NCI-H2081 treated with DMSO at 0.1 percent for 48 hours (cell line): ENCODE measurements around the gene INPP5A.
"Not testable (repeated sequence)": the region's sequence is repeated elsewhere in the genome, so short reads cannot be mapped to it uniquely, and the experiment has no call there.

Experiments
- DNase-seq: peaks from one replicate; lab custom pipeline; 2025; lab: John Stamatoyannopoulos, UW

The INPP5A gene

GRCh38 chr10:132504501-132505272 is 32.9 kb upstream of the INPP5A start:
- no peak for DNase-seq

GRCh38 chr10:132505546-132505945 is 32.0 kb upstream of the INPP5A start:
- DNase-seq: not testable (repeated sequence)

DNA sequence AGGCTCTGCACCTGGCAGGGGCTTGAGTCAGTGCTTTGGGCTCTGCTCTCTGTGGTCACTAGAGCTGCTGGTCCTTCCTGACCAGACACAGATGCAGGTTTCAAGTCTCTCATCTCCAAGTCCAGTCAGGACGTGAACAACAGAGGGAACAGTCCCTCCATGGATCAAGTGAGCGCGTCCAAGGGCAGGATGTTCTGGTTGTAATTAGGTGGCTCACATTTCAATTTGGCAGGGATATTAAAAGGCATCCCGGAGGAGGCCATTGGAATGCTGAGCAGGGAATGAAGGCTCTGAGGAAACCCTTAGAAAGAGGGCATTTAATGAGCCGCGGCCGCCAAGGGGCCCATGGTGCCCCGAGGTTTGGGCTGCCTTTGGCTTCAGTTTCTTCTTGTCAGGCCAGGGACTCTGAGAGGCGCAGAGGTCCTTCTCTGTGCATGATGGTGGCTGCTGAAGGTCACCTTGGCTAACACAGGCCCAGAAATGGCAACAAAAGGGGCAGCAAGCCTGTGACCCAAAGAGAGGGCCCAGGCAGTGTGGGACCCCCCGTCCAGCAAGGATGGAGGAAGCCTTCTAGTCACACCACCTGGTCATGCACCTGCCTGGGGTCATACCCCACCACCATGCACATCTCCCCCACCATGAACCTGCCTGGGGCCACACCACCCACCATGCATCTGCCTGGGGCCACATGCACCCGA is 30.7 kb upstream of the INPP5A start:
- DNase-seq: no peak

DNA sequence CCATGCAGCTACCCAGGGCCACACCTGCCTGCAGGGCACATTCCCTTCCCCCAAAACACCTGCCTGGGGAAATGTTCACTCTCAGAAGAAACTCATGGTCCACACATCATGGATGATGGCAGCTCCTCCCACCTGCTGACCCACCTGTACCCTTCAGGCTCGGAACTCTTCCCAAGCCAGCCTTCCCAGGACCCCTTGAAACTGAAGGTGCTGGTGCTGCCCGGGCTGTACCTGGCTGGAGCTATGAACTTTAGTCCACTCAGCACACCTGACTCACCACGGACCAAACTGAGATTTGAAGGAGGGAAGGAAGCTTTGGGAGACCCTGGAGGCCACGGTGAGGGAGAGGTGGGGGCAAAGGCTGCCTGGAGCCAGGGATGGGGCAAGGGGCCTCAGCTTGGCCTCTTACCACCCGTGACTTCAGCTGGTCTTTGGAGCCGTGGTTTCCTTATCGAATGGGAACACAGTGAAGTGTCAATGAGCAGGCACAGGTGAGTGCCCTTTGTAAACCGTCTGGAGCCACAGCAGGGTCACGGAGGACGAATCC is 30.1 kb upstream of the INPP5A start:
- no peak for DNase-seq

- DNase-seq: no peak
Observed at GRCh38 chr10:132507956-132508490, 29.6 kb upstream of the INPP5A start.

- DNase-seq: no peak
Observed at GRCh38 chr10:132508581-132509443, 28.8 kb upstream of the INPP5A start.

DNA sequence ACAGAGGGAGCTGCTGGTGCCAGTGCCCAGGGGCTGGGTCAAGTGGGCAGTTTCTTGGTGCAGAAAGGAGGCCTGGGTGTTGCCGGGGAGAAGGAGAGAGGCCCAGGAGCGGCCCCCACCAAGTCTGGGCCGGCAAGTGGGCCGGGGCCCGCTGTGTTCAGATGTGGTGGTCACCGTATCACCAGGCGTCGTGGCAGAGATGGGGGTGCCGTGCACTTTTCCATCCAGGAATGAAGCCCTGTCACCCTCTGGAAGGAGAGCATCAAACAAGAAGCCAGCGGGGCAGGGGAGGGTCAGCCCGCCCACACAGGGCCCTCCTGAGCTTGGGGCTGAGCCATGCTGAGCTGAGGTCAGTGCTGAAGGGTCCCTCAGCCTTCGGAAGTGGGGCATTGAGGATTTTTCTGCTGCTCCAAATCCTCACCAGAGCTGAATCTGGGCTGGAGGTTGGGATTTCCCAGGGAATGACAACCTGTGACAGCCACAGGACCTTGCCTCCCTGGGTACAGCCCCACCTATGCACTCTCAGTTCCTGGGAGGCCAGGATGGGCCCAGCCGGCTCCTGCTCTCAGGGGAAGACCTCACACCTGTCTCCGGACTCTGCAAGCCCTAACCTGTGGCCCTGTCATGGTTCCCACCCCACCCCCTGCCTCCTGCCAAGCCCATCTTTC is 27.9 kb upstream of the INPP5A start:
- DNase-seq: no peak

GRCh38 chr10:132510174-132510611 is 27.4 kb upstream of the INPP5A start:
- DNase-seq: no peak

- no peak for DNase-seq
Observed at GRCh38 chr10:132511121-132512051, 26.2 kb upstream of the INPP5A start.

GRCh38 chr10:132512052-132512442 is 25.5 kb upstream of the INPP5A start:
- DNase-seq: no peak

DNA sequence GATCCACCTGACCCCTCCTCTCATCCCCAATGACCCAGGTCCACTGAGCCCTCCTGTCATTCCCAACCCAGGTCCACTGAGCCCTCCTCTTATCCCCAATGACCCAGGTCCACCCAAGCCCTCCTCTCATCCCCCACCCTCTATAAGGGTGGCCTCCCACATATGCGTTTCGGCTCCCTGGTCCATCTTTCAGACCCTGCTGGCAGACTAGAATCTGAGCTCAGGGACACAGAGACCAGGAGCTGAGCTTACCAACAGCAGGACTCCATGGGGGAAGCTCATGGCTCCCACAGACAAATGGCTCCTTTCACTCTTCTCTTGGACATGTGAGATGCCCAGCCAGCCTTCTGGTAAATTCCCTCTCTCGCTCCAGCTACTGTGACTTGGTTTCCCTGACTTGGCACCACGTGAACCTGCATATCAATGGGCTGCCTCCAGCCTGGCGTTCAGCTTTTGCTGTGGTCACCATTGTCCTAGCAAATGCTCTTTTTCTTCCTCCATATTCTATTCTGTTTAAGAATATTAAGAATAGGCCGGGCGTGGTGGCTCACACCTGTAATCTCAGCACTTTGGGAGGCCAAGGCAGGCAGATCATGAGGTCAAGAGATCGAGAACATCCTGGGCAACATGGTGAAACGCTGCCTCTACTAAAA is 24.8 kb upstream of the INPP5A start:
- DNase-seq: no peak

- no peak for DNase-seq
Observed at GRCh38 chr10:132514821-132515520, 22.6 kb upstream of the INPP5A start.

DNA sequence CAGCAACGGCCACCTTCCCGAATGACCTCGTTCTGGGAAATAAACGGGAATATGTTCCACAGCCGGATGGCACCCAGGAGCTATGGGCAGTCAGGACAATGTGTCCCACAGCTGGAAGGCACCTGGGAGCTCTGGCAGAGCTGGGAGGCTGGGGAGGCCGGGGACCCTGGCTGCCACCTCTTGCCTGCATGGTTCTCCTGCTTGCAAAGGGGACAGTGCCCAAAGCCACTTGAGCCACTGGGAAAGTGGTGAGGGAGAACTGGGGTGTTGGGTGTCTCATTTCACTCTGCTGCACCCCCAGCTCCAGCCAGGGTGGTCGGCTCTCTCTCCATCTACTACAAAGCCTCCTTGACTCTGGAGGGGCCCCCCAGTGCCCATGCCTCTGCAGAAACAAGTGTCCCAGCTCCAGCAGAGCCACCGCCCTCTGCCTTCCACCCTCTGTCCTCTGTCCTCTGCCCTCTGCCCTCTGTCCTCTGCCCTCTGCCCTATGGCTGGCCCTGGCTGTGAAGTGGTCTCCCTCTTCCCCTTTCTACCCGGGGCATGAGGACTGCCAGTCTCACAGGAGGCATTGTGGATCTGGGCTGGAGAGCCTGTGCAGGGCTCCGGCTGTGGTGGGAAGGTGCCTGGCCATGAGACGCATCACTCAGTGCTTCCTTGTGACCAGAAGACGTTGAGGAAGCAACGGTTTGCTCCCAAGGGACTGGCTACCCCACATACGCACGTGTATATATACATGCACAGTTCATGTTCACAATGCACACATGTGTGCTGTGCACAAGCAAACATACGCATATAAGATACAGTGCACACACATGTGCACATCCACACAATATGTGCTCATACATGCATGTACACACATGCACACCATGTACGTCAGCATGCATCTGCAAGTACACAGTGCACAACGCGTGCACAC is 21.5 kb upstream of the INPP5A start:
- no peak for DNase-seq

DNA sequence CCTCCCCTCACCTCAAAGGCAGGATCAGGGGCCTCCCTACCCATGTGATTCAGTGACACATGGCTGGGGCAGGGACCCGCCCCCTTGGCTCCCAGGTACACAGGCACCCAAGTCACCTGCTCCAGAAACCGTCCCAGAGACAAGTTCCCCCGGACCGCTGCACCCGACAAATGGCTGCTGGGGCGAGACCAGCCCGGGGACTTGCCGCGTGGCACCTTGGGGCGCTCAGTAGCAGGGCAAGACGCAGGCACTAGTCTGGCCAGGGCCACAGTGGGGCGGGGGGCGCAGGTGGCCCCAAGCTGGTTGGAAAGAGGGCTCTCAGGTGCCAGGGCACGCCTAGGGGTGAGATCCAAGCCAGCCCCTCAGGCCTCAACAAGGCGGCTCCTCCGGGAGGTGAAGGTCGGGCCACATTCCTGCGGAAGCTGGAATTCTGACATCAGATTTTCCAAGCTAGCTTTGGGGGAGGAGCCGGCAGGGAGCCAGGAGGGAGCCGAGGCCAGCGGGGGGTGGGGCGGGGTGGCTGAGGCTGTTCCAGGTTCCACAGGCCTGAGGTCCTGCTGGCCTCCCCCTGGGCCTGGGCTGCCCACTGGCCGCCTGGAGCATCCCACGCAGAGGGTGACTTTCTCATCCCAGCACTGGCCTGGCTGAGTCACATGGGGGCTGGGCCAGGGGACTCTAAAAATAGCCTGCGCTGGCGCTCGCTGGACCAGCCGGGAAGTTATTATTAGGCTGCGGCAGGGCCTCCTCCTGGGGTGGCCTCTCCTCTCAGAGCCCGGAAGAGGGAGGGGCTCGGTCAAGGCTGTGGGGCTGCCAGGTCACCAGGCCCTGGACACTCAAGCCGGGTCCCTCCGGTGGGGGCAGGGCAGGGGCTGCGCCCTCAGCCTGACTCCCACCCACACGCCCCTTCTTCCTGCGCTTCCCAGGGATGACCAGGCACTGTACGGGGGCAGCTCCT is 20.5 kb upstream of the INPP5A start:
- no peak for DNase-seq

- DNase-seq: no peak
Observed at GRCh38 chr10:132517951-132518521, 19.6 kb upstream of the INPP5A start.

- DNase-seq: no peak
Observed at GRCh38 chr10:132518572-132519381, 18.8 kb upstream of the INPP5A start.
